HCT116 (cell line): ENCODE measurements around the gene TAF11L13. TPM values are rescaled to one million over a fixed set of nuclear protein-coding genes. Genes with fewer than 3 reads are reported as not detected.
"Not testable (repeated sequence)": the region's sequence is repeated elsewhere in the genome, so short reads cannot be mapped to it uniquely, and the experiment has no call there.

Experiments used
- ATAC-seq: fragments of 200-7000 bp; cut with Tn5 transposase; 2 replicates; pipeline ENCODE4 v1.9.1; 2020; ENCODE audit warnings: mild to moderate bottlenecking, moderate library complexity
- BruUV-seq: library from RNA; stranded (reverse); fragments of 400-500 nt; replicated peaks from 2 replicates; lab custom pipeline; 2021; lab: Mats Ljungman, UMichigan
- CTCF ChIA-PET: fragments of 300-600 bp; sonication (Branson Sonifier 250); formaldehyde crosslinking; loops from one replicate; lab custom pipeline; 2021; ENCODE audit warnings: antibody characterized with exemption; lab: Charles Lee
- POLR2A ChIA-PET: fragments of 300-600, 350-600 bp; sonication (Branson Sonifier 250); formaldehyde crosslinking; loops from one replicate; lab custom pipeline; 2021; ENCODE audit warnings: antibody characterized with exemption; lab: Charles Lee
- RAD21 ChIA-PET, 2 experiments: fragments of 300-600 bp; sonication (Branson Sonifier 250); formaldehyde crosslinking; loops; one replicate each; lab custom pipeline; 2023; ENCODE audit warnings: low total read pairs in 2 of 2; ENCODE audit not compliant: uncharacterized antibody in 2 of 2, unreplicated experiment in 2 of 2, low non-redundant PET in 1 of 2; lab: Charles Lee
- DNase-seq: peaks from one replicate; pipeline ENCODE4 v3.0.0-alpha.2; 2010; ENCODE audit warnings: low read depth, low spot score
- H2AFZ ChIP-seq: fragments of 200-600 bp; shearing (Covaris generic), sonication (generic); 2 replicates; pipeline ENCODE4 v1.6.1; 2017; ENCODE audit warnings: low read depth, mixed run types, mixed read lengths, antibody characterized with exemption, low read length; ENCODE audit not compliant: poor library complexity, severe bottlenecking
- H3K27ac ChIP-seq: 2 replicates; pipeline ENCODE4 v1.5.1; 2012; ENCODE audit warnings: low read depth, low read length
- H3K27me3 ChIP-seq: fragments of 200-600 bp; sonication (generic); 2 replicates; pipeline ENCODE4 v1.6.1; 2016; ENCODE audit warnings: mixed run types, low read length, mixed read lengths; ENCODE audit not compliant: insufficient read depth
- H3K36me3 ChIP-seq, 2 experiments: fragments of 200-500 bp in 1 of 2; fragments of 200-600 bp in 1 of 2; sonication (Bioruptor generic) in 1 of 2; sonication (generic) in 1 of 2; 2 replicates each; pipeline versions ENCODE4 v1.5.1 to v1.6.1; 2014 to 2016; ENCODE audit warnings: low read length in 2 of 2, inconsistent platforms in 1 of 2, mixed read lengths in 1 of 2, mixed run types in 1 of 2; ENCODE audit not compliant: insufficient read depth in 2 of 2, control insufficient read depth in 1 of 2
- H3K4me1 ChIP-seq, 2 experiments: fragments of 200-600 bp in 1 of 2; sonication (generic) in 1 of 2; 2 replicates each; pipeline versions ENCODE4 v1.5.1 to v1.6.1; 2012 to 2017; ENCODE audit warnings: low read length in 2 of 2, inconsistent platforms in 1 of 2, mild to moderate bottlenecking in 1 of 2, mixed read lengths in 1 of 2, mixed run types in 1 of 2, moderate library complexity in 1 of 2; ENCODE audit not compliant: insufficient read depth in 2 of 2, control insufficient read depth in 1 of 2
- H3K4me2 ChIP-seq: fragments of 200-600 bp; sonication (generic); 2 replicates; pipeline ENCODE4 v1.6.1; 2017; ENCODE audit warnings: mixed run types, low read length, mixed read lengths
- H3K4me3 ChIP-seq, 2 experiments: fragments of 200-600 bp in 1 of 2; sonication (generic) in 1 of 2; replicated peaks in 1 of 2; 2 replicates each; pipeline ENCODE4 v1.5.1; 2011 to 2016; ENCODE audit warnings: low read length in 2 of 2, control low read depth in 1 of 2, low read depth in 1 of 2, mild to moderate bottlenecking in 1 of 2, mixed read lengths in 1 of 2, mixed run types in 1 of 2
- H3K79me2 ChIP-seq: fragments of 200-600 bp; sonication (generic); 2 replicates; pipeline ENCODE4 v1.6.1; 2017; ENCODE audit warnings: mild to moderate bottlenecking, mixed run types, low read length, moderate library complexity, mixed read lengths; ENCODE audit not compliant: insufficient read depth
- H3K9ac ChIP-seq: fragments of 200-600 bp; sonication (generic); 2 replicates; pipeline ENCODE4 v1.6.1; 2016; ENCODE audit warnings: low read length, mixed read lengths
- H3K9me2 ChIP-seq: fragments of 200-600 bp; sonication (generic), shearing (Covaris generic); 2 replicates; pipeline ENCODE4 v1.6.1; 2017; ENCODE audit warnings: mixed run types, mild to moderate bottlenecking, moderate library complexity; ENCODE audit not compliant: insufficient read depth
- H3K9me3 ChIP-seq, 2 experiments: fragments of 200-500 bp in 1 of 2; fragments of 200-600 bp in 1 of 2; sonication (Bioruptor generic) in 1 of 2; sonication (generic) in 1 of 2; 2 replicates each; pipeline ENCODE4 v1.6.1; 2014 to 2017; ENCODE audit warnings: low read length in 2 of 2, mixed read lengths in 2 of 2, inconsistent platforms in 1 of 2, low read depth in 1 of 2, mild to moderate bottlenecking in 1 of 2, mixed run types in 1 of 2, moderate library complexity in 1 of 2; ENCODE audit not compliant: control insufficient read depth in 1 of 2, insufficient read depth in 1 of 2
- H4K20me1 ChIP-seq: fragments of 200-600 bp; sonication (generic), shearing (Covaris generic); 2 replicates; pipeline ENCODE4 v1.6.1; 2017; ENCODE audit warnings: mixed run types, mild to moderate bottlenecking, moderate library complexity; ENCODE audit not compliant: insufficient read depth
- CBX3 ChIP-seq: IDR thresholded peaks from 2 replicates; pipeline ENCODE4 v1.6.1; 2012; ENCODE audit warnings: low read depth
- EZH2phosphoT487 ChIP-seq: fragments of 200-600 bp; IDR thresholded peaks from 2 replicates; pipeline ENCODE4 v1.6.1; 2018; ENCODE audit warnings: antibody characterized with exemption, borderline replicate concordance
- FOSL1 ChIP-seq: IDR thresholded peaks from 2 replicates; pipeline ENCODE4 v1.6.1; 2012; ENCODE audit warnings: low read depth
- JUND ChIP-seq: IDR thresholded peaks from 2 replicates; pipeline ENCODE4 v1.6.1; 2012
- POLR2AphosphoS5 ChIP-seq: IDR thresholded peaks from 2 replicates; pipeline ENCODE4 v1.6.1; 2011; ENCODE audit warnings: mild to moderate bottlenecking, low read depth, low read length, moderate library complexity
- RAD21 ChIP-seq: IDR thresholded peaks from 2 replicates; pipeline ENCODE4 v1.6.1; 2012; ENCODE audit warnings: low read depth, mild to moderate bottlenecking
- SRF ChIP-seq: IDR thresholded peaks from 2 replicates; pipeline ENCODE4 v1.6.1; 2012; ENCODE audit warnings: low read depth
- TCF7L2 ChIP-seq: IDR thresholded peaks from 2 replicates; pipeline ENCODE4 v1.7.0; 2011; ENCODE audit warnings: borderline replicate concordance, inconsistent platforms; ENCODE audit not compliant: insufficient read depth, insufficient read length; ENCODE audit errors: extremely low read depth
- YY1 ChIP-seq: IDR thresholded peaks from 2 replicates; pipeline ENCODE4 v1.6.1; 2011; ENCODE audit warnings: low read length, low read depth, moderate library complexity, mild to moderate bottlenecking; ENCODE audit not compliant: insufficient replicate concordance; ENCODE audit errors: extremely low read depth
- ZFX ChIP-seq: fragments of 450-650 bp; IDR thresholded peaks from 2 replicates; pipeline ENCODE4 v1.6.1; 2017
- ZNF274 ChIP-seq: fragments of 200-500 bp; sonication (Bioruptor generic); IDR thresholded peaks from 2 replicates; pipeline ENCODE4 v1.6.1; 2014; ENCODE audit warnings: mild to moderate bottlenecking, low read depth, low read length, inconsistent platforms
- intact Hi-C: fragments of 100-400 bp; cut with micrococcal nuclease; formaldehyde crosslinking; loops from 2 replicates; pipeline ENCODE4 v1.10.0; 2022
- total RNA-seq: library from RNA; stranded (reverse); gene quantifications from one replicate; pipeline ENCODE4 v1.2.1, GENCODE V29; 2021; ENCODE audit not compliant: unreplicated experiment
- TF ChIP-seq, protein P1 (sequence below), 3 experiments: fragments of 200-600 bp in 1 of 3; sonication (generic) in 1 of 3; IDR thresholded peaks in 2 of 3; conservative IDR thresholded peaks in 1 of 3; 2 replicates each; pipeline ENCODE4 v1.5.1; 2012 to 2017; ENCODE audit warnings: low read depth in 2 of 3, low read length in 2 of 3, antibody characterized with exemption in 1 of 3, borderline replicate concordance in 1 of 3, control low read depth in 1 of 3, mild to moderate bottlenecking in 1 of 3, mixed read lengths in 1 of 3, mixed run types in 1 of 3, moderate library complexity in 1 of 3; ENCODE audit not compliant: insufficient read depth in 1 of 3
- TF ChIP-seq, protein P2 (sequence below): IDR thresholded peaks from 2 replicates; pipeline ENCODE4 v1.6.1; 2012
- TF ChIP-seq, protein P3 (sequence below): IDR thresholded peaks from 2 replicates; pipeline ENCODE4 v1.6.1; 2011; ENCODE audit warnings: mild to moderate bottlenecking, low read length, moderate library complexity; ENCODE audit not compliant: insufficient replicate concordance; ENCODE audit errors: extremely low read depth
- TF ChIP-seq, protein P4 (sequence below): IDR thresholded peaks from 2 replicates; pipeline ENCODE4 v1.6.1; 2012

Gene TAF11L13
- total RNA-seq, 1 experiment from 2014 or later: not detected

DNA sequence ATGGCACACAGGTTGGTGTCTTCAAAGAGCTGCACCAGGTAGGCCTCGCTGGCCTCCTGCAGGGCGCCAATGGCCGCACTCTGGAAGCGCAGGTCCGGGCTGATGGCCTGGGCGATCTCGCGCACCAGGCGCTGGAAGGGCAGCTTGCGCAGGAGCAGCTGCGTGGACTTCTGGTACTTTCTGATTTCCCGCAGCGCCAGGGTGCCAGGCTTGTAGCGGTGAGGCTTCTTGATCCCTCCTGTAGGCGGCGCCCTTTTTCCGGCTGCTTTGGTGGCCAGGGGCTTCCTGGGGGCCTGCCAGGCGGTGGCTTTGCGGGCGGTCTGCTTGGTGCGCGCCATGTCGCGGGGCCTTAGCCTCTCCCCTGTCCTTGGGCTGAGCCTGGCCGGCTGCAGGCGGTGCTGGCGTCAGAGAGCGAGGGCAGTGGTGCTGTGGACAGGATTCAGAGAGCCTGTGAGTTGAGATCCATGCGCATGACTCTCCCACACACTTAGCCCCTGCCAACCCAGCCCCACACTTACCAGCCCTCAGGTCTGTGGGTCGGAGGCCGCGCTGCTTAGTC is 23.4 kb downstream of the TAF11L13 start:
- intact Hi-C loops, H3K4me1 ChIP-seq, DNase-seq, H3K9me2 ChIP-seq, H3K27ac ChIP-seq, H2AFZ ChIP-seq, H3K36me3 ChIP-seq, H3K79me2 ChIP-seq, POLR2A ChIA-PET, H3K4me3 ChIP-seq, H4K20me1 ChIP-seq, H3K9me3 ChIP-seq, H3K9ac ChIP-seq, CTCF ChIA-PET, H3K27me3 ChIP-seq, ATAC-seq, H3K4me2 ChIP-seq, BruUV-seq, RAD21 ChIA-PET: not testable (repeated sequence)

DNA sequence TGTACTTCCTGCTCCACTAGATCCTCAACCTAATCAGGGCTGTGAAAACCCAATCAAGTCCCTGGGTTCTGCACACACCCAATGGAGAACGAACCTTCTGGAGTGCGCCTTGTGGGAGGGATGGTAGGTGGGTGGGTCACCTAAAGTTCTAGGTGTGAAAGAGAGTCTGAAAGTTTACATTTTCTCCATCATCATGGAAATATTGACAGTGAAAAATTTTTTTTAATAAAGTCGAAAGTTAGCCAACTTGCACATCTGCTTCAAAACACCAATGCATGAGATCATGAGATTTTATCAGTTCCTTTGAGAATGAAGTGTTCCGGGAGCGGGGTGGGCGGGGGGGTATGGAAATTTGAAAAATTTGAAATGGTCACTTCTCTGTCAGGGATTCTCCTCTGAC is 24.0 kb downstream of the TAF11L13 start:
- no peak for DNase-seq
- ATAC-seq: no peak

More for the DNA sequence above, 24.0 kb downstream of the TAF11L13 start:
- no peaks in the 10 kb centered on the region for H3K36me3 ChIP-seq
- no peak overlapping the region for H3K27ac ChIP-seq
- no peaks in the 10 kb centered on the region for H3K9me2 ChIP-seq
- BruUV-seq: no TSS peak
- no peaks in the 10 kb centered on the region for H3K4me1 ChIP-seq
- intact Hi-C loops: no loop called here
- ChIA-PET RAD21 (no interaction called here), POLR2A (no interaction called here), CTCF (no interaction called here)
- H3K9me3 ChIP-seq: peaks cover 0 to 9% of the 10 kb centered on the region in 2 experiments; a peak in 1 of 4 replicates
- no peak overlapping the region for H3K4me3 ChIP-seq
- no peaks in the 10 kb centered on the region for H3K27me3 ChIP-seq
- TF ChIP-seq, protein P1, sequence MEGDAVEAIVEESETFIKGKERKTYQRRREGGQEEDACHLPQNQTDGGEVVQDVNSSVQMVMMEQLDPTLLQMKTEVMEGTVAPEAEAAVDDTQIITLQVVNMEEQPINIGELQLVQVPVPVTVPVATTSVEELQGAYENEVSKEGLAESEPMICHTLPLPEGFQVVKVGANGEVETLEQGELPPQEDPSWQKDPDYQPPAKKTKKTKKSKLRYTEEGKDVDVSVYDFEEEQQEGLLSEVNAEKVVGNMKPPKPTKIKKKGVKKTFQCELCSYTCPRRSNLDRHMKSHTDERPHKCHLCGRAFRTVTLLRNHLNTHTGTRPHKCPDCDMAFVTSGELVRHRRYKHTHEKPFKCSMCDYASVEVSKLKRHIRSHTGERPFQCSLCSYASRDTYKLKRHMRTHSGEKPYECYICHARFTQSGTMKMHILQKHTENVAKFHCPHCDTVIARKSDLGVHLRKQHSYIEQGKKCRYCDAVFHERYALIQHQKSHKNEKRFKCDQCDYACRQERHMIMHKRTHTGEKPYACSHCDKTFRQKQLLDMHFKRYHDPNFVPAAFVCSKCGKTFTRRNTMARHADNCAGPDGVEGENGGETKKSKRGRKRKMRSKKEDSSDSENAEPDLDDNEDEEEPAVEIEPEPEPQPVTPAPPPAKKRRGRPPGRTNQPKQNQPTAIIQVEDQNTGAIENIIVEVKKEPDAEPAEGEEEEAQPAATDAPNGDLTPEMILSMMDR (IDR thresholded peaks at IDR 0.05 in 2 of 3, conservative IDR thresholded peaks at IDR 0.05 in 1 of 3; ENCODE audit: borderline replicate concordance in 1 of 3, insufficient read depth in 1 of 3, low read depth in 2 of 3, low read length in 2 of 3): no peak
- TF ChIP-seq, protein P2, sequence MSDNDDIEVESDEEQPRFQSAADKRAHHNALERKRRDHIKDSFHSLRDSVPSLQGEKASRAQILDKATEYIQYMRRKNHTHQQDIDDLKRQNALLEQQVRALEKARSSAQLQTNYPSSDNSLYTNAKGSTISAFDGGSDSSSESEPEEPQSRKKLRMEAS: no peak
- TF ChIP-seq EZH2phosphoT487 (no peak), ZNF274 (no peak), SRF (no peak), ZFX (no peak), CBX3 (no peak), RAD21 (no peak), POLR2AphosphoS5 (no peak), JUND (no peak), TCF7L2 (no peak), YY1 (no peak), FOSL1 (no peak)
- TF ChIP-seq, protein P3, sequence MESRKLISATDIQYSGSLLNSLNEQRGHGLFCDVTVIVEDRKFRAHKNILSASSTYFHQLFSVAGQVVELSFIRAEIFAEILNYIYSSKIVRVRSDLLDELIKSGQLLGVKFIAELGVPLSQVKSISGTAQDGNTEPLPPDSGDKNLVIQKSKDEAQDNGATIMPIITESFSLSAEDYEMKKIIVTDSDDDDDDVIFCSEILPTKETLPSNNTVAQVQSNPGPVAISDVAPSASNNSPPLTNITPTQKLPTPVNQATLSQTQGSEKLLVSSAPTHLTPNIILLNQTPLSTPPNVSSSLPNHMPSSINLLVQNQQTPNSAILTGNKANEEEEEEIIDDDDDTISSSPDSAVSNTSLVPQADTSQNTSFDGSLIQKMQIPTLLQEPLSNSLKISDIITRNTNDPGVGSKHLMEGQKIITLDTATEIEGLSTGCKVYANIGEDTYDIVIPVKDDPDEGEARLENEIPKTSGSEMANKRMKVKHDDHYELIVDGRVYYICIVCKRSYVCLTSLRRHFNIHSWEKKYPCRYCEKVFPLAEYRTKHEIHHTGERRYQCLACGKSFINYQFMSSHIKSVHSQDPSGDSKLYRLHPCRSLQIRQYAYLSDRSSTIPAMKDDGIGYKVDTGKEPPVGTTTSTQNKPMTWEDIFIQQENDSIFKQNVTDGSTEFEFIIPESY: no peak
- TF ChIP-seq, protein P4, sequence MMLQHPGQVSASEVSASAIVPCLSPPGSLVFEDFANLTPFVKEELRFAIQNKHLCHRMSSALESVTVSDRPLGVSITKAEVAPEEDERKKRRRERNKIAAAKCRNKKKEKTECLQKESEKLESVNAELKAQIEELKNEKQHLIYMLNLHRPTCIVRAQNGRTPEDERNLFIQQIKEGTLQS: no peak
- H3K4me2 ChIP-seq: no peak overlapping the region
- no peaks in the 10 kb centered on the region for H4K20me1 ChIP-seq
- no peaks in the 10 kb centered on the region for H3K79me2 ChIP-seq
- no peak overlapping the region for H2AFZ ChIP-seq
- no peak overlapping the region for H3K9ac ChIP-seq
